PC-9 (cell line): ENCODE results near the gene SEC31B.

ENCODE experiments used
- CTCF ChIP-seq: fragments of 200-600 bp; sonication (generic); conservative IDR thresholded peaks from 2 replicates; pipeline ENCODE4 v1.6.1; 2017; ENCODE audit warnings: mixed run types, antibody characterized with exemption, mild to moderate bottlenecking, moderate library complexity
- EZH2 ChIP-seq: fragments of 200-600 bp; sonication (generic); IDR thresholded peaks from 2 replicates; pipeline ENCODE4 v1.8.0; 2017; ENCODE audit warnings: antibody characterized with exemption, low read depth

- no peak for TF ChIP-seq CTCF
- TF ChIP-seq EZH2: no peak
These were observed 4.0 kb downstream of the SEC31B start for GRCh38 chr10:100515612-100516011.
